ENCODE data around the gene HGS.

Gene HGS

GRCh38 chr17:81683584-81684441, at the start of gene HGS, which contains the start of gene ARL16:
HGS (plus strand) TSS chr17:81684011; CDS start chr17:81684067, 56 bp downstream.
ARL16 (minus strand) TSS chr17:81683797; CDS start chr17:81683753, 44 bp downstream.
- peak; percentile 97 for DNase-seq (ENCODE audit: low spot score)

DNA sequence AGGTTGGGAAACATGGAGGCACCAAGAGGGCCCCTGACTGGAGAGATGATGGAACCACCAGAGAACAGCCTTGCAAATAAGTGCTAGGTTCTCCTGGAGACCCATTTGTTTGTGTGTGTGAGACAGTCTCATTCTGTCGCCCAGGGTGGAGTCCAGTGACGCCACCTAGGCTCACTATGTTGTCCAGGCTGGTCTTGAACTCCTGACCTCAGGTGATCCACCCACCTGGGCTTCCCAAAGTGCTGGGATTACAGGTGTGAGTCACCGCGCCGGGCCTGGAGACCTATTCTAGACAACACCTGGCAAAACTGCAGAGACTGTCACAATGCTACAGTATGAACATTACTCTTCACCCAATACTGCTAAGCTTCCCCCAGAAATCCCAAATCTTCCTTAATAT, 48.4 kb upstream of the HGS start:
- no peak for DNase-seq (ENCODE audit: low spot score)

- no peak for DNase-seq (ENCODE audit: low spot score)
Measured at GRCh38 chr17:81635973-81636504, 47.8 kb upstream of the HGS start.

- peak; percentile 83 for DNase-seq (ENCODE audit: low spot score)
Measured at GRCh38 chr17:81636505-81637288, 47.1 kb upstream of the HGS start, which contains the start of the genes NPLOC4 and TSPAN10. NPLOC4 (minus strand) TSS chr17:81637112; CDS start chr17:81636930, 182 bp downstream. TSPAN10 (plus strand) TSS chr17:81637196; CDS start chr17:81642413, 5,217 bp downstream.

DNA sequence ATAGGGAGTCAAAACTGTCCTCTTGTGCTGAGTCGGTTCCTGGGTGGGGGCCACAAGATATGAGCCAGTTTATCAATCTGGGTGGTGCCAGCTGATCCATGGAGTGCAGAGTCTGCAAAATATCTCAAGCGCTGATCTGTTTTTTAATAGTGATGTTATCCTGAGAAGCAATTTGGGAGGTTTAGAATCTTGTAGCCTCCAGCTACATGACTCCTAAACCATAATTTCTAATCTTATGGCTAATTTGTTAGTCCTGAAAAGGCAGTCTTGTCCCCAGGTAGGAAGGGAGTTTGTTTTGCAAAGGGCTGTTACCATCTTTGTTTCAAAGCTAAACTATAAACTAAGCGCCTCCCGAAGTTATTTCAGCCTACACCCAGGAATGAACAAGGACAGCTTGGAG, 45.1 kb upstream of the HGS start:
- no peak for DNase-seq (ENCODE audit: low spot score)

GRCh38 chr17:81640011-81640410, 43.8 kb upstream of the HGS start:
- DNase-seq (ENCODE audit: low spot score): no peak

DNA sequence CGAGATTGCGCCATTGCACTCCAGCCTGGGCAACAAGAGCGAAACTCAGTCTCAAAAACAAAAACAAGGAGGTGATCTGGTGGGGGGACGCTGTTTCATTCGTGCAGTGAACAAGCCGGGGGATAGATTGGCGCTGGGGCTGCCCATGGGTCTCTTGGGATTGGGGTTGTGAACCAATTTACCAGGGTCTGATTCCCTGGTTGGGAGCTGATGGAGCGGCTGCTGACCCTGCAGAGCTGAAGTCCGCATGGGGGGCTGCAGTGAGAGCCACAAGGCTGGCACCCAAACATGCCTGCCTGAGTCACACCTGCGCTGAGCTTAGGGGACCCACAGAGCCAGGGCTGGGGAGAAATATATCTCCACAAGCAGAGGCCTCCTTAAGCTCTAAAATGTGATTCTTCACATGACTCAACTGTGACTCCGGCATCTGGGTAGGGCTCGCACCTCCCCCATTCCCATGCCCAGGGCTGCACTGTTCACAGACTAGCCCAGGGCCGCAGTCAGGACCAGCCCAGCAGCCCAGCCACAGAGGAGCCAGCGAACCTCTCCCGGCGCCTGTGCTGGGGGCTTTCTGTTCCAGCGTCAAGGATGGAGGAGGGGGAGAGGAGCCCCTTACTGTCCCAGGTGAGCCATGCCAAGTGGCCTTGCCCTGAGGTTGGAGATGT, 41.9 kb upstream of the HGS start:
- no peak for DNase-seq (ENCODE audit: low spot score)

- DNase-seq (ENCODE audit: low spot score): no peak
Measured at GRCh38 chr17:81644496-81644895, 39.3 kb upstream of the HGS start.

DNA sequence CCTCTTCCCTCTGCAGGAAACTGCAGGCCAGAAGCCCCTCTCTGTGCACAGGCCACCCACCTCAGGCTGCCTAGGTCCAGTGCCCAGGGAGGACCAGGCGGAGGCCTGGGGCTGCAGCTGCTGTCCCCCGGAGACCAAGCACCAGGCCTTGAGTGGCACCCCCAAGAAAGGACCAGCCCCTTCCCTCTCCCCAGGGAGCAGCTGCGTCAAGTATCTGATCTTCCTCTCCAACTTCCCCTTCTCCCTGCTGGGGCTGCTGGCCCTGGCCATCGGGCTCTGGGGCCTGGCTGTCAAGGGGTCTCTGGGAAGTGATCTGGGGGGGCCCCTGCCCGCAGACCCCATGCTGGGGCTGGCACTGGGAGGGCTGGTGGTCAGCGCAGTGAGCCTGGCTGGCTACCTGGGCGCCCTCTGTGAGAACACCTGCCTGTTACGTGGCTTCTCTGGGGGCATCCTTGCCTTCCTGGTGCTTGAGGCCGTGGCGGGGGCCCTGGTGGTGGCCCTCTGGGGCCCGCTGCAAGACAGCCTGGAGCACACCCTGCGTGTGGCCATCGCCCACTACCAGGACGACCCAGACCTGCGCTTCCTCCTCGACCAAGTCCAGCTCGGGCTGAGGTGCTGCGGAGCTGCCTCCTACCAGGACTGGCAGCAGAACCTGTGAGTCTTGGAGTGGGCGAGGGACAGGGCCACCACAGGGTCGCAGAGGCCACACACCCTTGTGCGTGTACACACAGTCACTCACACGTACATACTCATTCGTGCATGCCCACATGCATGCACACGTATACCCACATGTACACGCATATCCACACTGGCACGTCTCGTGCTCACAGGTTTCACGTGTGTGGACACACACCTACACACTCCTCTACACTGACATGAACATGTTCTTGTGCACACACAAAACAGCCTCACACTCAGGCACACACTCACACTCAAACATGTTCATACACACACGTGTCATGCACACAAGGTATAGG, 38.5 kb upstream of the HGS start:
- DNase-seq (ENCODE audit: low spot score): no peak

DNA sequence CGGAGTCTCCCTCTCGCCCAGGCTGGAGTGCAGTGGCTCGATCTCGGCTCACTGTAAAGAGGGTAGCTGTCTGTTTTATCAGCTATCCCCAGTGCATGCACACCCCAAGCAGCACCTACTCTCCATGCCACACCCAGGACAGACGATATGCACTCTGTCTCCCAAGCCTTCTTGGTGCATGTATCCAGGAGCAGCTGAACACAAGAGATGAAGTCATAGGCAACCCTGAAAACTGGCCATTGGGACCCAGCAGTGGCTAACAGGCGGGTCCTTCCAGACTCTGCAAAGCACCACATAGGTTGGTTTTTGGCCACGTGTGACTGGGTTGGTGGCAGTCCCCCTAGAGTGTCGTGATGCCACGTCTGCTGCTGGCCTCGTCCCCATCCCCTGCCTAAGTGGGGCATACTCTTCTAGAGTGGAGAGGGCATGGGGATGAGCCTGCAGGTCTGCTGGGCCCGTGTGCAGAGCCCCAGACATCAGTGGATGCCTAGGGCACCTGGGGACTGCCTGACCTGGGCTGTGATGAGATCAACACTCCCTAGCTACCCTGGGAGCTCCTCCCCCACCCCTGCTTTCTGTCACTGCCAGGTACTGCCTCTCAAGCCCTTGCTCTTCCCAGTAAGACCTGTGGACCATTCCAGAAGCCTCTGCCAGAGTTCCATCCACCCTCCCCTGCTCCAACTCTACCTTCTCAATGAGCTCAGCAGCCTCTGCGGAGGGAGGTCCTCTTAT, 36.8 kb upstream of the HGS start:
- no peak for DNase-seq (ENCODE audit: low spot score)

DNA sequence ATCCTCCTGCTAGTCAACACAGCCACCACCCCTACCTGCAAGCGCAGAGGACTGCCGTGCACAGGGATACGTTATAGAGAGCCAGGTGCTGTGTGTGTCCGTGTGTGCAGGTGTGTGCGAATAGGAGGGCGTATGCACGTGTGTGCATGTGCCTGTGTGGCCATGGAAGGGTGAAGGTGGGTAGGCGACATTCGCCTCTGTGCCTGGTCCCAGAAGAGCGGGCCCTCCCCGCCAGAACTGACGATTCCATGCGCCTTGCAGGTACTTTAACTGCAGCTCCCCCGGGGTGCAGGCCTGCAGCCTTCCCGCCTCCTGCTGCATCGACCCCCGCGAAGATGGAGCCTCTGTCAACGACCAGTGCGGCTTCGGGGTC, 36.2 kb upstream of the HGS start:
- no peak for DNase-seq (ENCODE audit: low spot score)

GRCh38 chr17:81648013-81648706, 35.7 kb upstream of the HGS start:
- DNase-seq (ENCODE audit: low spot score): no peak

DNA sequence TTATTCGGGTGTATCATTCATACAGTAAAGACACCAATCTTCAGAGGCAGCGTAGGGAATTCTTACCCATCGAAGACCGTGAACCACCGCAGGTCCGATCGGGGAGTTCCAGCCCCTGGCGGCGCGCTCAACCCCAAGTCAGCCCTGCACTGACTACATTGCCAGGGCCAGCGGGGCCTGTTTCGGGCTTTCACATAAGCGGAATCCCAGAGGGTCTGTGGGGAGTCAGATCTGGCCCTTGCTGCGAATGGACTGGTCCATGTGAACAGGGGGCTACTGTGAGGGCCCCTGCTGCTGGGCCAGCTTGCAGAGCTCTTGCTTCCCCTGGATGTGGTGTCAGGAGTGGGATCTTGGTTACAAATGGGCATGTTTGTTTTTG, 35.1 kb upstream of the HGS start:
- no peak for DNase-seq (ENCODE audit: low spot score)

GRCh38 chr17:81650951-81651350, 32.9 kb upstream of the HGS start:
- no peak for DNase-seq (ENCODE audit: low spot score)

DNA sequence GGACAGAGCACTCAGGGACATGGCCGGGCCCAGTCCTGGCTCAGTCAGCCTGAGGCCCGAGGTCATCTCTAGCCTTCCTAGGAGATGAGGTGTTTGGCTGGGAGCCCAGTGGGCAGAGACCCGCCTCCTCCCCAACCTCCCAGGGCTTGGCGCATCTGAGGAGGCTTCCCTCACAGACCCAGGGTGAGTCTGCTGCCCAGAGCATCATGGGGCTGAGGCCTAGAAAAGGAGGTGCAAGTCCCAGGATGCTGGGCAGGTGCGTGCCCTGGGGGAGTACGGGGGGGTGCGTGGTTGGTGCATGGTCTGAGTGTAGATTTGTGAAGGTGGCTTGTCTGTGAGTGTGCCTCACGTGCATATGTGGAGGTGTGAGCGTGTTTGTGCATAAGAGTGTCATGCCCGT, 32.1 kb upstream of the HGS start:
- DNase-seq (ENCODE audit: low spot score): no peak

DNA sequence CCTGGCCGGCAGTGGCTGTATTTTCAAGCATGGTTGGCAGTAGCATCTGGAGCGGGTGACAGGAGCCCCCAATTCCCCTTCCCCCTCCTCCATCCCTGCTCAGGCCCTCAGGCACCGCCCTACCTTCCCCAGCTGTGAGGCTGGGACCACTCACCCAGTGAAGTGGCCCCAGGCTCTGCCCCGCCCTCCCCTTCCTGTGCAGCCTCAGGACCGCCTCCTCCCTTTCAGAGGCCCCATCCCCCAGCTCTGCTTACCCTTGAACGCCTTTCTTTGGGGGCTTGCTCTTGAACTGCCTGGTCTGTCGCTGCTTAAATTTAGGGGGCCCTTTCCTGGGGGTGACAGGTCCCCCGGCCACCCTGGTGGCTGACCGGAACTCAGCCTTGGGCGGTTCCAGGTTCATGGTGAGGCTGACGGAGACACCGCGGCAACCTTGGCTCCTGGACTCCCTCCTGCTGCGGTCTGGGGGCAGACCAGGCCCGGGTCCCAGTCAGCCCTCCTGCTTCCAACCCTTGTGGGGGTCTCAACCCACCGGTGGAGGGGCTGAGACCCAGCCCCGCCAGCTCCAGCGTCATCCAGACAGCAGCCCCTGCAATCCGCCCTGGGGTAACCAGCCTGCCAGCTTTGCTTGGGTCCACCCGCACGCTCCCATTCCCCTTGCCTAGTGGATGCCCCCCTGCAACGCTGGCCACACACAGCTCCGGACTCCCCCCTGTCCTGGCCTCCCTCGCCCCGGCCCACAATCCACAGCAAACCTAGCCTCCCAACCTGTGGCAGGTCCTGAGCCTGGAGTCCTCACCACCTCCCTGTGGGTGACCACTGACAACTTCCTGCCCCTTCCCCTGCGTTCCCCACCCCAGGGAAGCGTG, 30.7 kb upstream of the HGS start:
- DNase-seq (ENCODE audit: low spot score): no peak

DNA sequence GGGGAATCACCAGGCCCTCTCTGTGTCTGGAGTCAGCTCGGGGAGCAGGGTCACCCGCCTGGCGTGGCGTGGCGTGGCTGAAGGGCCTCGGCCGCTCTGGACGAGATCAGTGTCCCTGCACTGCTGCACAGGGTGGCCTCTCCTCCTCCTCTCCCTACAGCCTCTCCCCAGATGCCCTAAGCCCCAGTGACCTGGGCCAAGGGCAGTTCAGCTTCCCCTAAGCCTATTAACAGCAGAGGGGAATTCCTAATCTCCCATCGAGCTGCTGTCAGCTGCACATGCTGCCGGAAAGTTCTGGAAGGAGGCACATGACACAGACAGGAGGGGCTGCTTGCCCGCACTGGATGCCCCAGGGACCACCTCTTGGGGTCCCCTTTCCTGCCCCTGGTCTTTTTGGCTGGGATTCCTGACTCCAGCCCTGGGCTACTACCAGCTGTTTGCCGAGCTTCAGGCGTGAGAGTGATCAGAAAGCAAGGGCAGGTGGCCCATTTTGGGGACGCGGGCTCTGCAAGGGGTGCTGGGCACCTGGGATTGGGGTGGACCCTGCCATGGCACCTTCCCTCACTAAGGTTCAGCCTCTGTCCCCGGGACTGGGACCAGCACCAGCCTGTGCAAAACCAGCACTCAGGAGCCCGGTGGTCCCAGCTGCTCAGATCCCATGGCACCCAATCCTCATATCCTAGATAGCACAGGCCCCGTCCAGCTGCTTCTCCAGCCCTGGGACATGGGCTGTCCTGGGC, 28.3 kb upstream of the HGS start:
- DNase-seq (ENCODE audit: low spot score): no peak
